ENCODE data around the gene KRTAP10-2.
"Not testable (repeated sequence)": the region's sequence is repeated elsewhere in the genome, so short reads cannot be mapped to it uniquely, and the experiment has no call there.

The KRTAP10-2 gene, protein sequence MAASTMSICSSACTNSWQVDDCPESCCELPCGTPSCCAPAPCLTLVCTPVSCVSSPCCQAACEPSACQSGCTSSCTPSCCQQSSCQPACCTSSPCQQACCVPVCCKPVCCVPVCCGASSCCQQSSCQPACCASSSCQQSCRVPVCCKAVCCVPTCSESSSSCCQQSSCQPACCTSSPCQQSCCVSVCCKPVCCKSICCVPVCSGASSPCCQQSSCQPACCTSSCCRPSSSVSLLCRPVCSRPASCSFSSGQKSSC

GRCh38 chr21:44551340-44551961 lies at the start of gene KRTAP10-2:
TSS of gene KRTAP10-2 (minus strand) at chr21:44551505. CDS start at chr21:44551458, 47 bp downstream.
- no peak for DNase-seq

DNA sequence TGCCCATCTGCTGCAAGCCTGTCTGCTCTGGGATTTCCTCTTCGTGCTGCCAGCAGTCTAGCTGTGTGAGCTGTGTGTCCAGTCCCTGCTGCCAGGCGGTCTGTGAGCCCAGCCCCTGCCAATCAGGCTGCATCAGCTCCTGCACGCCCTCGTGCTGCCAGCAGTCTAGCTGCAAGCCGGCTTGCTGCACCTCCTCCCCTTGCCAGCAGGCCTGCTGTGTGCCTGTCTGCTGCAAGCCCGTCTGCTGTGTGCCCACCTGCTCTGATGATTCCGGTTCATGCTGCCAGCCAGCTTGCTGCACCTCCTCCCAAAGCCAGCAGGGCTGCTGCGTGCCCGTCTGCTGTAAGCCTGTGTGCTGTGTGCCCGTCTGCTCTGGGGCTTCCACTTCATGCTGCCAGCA lies 49.8 kb upstream of the KRTAP10-2 start:
- not testable (repeated sequence) for DNase-seq

DNA sequence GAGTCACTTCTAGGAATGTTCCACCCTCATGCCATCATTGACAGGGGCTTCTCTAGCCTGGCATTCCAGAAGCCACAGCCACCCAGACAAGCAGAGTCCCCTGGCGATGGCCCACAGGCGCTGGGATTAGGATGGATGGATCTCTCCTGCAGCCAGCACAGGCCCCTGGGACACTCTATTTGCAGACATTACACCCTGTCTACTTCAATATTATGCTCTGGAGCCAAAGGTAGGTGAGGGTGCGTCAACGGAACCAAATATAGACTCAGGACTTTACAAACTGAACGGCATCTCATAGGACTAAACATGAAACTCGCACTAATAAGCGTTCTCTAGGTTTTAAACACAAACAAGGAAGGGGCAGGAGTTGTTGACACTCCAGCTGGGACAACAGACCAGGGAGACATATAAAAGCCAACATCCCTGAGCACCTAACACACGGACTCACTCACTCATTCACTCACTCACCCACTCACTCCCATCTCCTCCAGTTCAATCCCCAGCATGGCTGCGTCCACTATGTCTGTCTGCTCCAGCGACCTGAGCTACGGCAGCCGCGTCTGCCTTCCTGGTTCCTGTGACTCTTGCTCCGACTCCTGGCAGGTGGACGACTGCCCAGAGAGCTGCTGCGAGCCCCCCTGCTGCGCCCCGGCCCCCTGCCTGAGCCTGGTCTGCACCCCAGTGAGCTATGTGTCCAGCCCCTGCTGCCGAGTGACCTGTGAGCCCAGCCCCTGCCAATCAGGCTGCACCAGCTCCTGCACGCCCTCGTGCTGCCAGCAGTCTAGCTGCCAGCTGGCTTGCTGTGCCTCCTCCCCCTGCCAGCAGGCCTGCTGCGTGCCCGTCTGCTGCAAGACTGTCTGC lies 49.0 kb upstream of the KRTAP10-2 start, which contains the start of gene KRTAP10-7:
KRTAP10-7 (plus strand) TSS at position 480 of the 861 bp plus-strand sequence; CDS start at position 505, 25 bp downstream.
- not testable (repeated sequence) for DNase-seq

GRCh38 chr21:44599264-44600029 lies 48.1 kb upstream of the KRTAP10-2 start:
- no peak for DNase-seq

- no peak for DNase-seq
Measured at GRCh38 chr21:44598061-44598460, 46.8 kb upstream of the KRTAP10-2 start.

DNA sequence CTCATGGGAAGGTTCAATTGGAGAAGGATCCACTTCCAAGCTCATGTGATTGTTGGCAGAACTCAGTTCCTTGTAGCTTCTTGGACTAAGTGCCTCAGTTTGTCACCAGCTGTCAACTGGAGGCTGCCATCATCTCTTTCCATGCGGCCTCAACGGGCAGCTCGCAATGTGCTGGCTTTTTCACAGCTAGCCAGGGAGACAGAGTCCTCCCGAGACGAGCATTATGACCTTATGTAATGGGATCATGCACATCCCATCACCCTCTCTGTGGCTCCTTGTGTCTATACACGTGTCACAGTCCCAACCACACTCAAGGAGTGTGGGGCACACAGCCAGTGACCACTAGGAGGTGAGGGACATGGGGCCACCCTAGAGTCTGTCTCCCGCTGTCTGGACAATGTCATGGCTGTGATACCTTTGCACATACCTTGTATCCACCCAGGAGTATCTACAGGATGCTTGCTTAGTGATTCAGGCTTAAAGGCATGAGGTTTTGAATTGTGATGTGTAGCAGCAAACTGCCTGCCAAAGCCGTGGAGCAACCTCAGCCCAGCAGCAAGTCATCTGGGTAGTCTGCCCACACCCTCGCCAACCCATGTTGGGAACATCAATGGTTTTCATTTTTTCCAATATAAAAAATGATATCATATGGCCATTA lies 44.9 kb upstream of the KRTAP10-2 start:
- DNase-seq = no peak

DNA sequence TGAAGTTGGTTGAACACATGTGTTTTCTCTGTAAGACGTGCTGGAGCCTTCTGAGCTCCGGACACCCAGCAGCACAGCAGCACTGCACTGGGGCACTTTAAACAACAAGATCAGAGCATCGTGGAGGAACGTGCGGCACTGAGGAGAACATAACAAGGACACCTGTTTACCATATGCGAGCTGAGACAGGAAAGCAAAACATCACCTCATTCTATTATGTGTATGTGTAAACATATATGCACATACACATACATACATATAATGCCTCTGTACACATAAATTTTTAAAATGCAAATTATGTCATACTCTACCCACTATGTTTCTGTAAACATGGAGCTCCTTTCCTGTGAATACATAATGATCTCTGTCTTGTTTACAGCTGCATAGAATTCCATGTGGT lies 44.2 kb upstream of the KRTAP10-2 start:
- no peak for DNase-seq

- DNase-seq = no peak
Measured at GRCh38 chr21:44594406-44594916, 43.2 kb upstream of the KRTAP10-2 start.

DNA sequence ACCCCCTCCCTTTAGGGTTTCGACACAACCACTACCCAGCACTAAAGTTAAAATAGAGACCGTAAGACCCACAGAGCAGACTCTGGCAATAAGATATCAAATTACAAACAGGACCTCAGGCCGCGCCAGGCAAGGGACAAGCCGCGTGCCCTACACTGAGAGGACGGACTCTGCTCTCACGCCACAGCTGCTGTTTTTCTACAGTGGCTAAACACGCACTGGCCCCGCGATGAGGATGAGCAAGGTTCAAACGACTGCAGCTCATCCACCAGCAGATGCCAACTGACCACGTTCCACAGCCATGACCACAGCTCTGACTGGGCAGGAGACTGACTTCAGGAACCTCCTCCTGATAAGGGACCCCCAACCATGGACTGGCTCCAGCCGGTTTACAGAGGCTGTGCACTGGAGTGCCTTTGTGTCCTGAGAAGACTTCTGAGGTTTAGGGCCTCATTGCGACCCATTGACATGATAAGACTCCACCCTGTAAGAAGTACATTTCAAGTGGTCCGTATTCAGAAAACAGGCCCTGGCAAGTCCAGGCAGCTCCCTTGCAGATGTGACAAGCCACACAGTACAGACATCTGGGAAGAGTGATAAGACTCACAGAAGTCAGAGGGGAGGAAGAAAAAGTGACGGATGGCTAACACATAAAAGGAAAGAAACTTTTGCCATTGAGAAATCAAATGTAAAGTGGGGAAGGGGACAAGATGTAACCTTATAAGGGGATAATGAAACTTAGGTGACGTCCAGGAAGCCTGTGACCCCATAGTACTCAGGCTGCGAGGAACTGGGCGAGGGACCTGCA lies 42.5 kb upstream of the KRTAP10-2 start:
- no peak for DNase-seq

DNA sequence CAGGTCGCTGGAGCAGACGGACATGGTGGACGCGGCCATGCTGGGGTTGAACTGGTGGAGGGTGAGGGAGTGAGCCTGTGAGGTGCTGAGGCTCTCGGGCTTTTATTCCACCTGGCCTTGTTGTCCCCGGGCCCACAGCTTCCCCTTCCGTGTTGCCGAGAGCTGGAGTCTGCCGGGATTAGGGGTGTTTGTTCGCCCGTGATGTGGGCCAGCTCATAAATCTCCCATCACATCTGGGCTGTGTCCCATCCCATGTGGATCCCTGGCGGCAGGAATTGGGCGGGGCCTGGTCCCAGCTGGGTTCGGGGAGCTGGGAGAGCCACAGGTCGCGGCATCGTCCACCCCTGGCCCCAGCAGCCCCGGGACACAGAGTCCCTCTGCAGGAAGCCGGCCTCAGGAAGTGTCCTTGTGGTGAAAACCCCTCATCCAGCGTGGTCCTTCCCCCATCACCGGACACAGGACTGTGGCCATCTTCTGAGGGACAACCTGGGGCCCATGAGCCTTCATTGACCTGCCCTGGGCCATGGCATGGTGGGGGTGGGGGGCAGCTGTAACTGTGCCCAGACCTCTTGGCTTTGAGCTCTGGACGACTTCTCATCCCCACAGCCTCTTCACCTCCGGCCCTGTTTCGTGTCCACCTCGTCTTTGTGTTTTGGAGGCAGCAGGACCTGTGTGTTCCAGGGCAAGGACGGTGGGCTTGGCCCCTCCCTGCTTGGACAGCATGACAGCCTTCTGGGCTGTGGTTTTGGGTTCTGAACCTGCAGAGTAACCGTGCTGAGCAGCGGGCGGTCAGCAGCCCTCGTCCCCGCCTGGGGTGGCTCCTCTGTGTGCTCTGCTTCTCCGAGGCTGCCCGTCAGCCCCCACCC lies 41.4 kb upstream of the KRTAP10-2 start, which contains the start of gene KRTAP10-6:
KRTAP10-6 (minus strand) TSS at position 60 of the 866 bp plus-strand sequence; CDS start at position 39, 21 bp downstream.
- DNase-seq = no peak

DNA sequence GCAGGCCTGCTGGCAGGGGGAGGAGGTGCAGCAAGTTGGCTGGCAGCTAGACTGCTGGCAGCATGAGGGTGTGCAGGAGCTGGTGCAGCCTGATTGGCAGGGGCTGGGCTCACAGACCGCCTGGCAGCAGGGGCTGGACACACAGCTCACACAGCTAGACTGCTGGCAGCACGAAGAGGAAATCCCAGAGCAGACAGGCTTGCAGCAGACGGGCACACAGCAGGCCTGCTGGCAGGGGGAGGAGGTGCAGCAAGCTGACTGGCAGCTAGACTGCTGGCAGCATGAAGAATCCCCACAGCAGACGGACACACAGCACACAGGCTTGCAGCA lies 40.5 kb upstream of the KRTAP10-2 start:
- not testable (repeated sequence) for DNase-seq

DNA sequence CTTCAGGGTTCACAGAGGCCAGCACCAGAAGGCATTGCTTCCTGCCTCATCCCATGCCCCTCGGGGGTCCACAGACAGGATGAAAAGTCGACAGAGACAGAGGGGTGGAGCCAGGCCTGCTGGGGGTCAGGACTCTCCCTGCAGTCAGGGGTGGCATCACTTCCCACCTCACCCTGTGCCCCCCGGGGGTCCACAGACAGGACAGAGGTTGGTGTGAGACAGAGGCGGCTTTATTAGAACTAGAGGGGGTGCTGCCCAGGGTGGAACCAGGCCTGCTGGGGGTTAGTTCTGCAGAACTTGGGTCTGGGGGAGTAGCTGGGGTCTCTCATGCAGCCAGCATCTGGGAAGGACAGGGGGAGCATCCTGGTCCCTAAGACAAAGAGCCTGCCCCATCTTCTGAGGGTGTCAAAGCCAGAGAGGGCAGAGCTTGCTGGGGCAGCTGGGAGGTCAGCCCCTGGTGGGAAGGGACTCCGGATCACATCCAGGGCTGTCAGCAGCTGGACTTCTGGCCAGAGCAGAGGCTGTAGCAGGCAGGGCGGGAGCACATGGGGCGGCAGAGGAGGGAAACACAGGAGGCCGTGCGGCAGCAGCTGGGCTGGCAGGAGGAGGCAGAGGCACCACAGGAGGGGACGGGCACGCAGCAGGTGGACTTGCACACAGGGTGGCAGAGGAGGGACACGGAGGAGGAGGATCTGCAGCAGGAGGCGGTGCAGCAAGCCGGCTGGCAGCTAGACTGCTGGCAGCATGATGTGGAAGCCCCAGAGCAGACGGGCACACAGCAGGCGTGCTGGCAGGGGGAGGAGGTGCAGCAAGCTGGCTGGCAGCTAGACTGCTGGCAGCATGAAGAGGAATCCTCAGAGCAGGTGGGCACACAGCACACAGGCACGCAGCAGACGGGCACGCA lies 39.8 kb upstream of the KRTAP10-2 start:
- DNase-seq = not testable (repeated sequence)

GRCh38 chr21:44590311-44590721 lies 39.0 kb upstream of the KRTAP10-2 start:
- DNase-seq = no peak

DNA sequence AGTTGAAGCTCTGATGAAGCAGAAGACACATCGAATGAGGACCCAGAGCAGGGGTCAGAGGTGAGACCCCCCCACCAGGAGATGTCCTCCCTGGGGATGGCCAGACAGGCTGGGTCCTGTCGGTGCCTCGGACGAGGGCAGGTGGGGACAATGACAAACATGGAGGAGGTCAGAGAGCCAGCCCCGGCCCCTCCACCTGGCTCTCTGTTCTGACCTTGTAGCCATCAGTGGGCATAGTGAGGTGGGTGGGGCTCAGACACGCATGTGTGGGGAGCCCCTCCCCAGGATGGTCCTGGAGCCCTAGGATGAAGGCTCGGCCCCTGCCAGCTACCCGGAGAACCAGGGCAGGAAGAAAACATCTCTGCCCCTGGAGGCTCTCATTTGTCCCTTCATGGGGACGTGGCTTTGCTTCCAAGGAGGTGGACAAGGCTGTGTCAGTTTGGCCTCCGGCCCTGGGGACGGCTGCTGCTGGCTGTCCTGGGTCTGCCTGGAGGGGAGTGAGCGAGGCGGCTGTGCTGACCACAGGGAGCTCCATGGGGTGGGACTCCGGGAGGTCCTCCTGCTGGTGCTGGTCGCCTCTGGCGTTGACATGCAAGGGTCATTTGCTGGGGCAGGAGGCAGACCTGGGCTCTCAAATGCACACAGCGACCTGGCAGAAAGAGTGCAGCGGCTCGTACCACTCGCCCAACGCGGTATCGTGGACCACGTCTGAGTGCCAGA lies 38.4 kb upstream of the KRTAP10-2 start:
- no peak for DNase-seq

DNA sequence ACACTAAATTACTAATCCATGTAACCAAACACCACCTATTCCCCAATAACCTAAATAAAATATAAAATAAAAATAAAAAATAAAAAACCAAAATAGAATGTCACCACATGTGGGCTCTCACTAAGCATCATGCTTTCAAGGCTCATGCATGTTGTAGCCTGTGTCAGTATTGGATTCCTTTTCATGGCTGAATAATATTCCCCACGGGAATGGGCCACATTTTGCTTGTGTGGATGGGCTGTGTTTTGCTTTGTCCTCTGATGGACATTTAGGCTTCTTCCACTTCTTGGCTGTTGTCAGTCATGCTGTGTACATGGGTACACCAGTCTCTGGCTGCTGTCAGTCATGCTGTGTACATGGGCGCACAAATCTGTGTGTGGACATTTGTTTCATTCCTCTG lies 37.8 kb upstream of the KRTAP10-2 start:
- no peak for DNase-seq

GRCh38 chr21:44585892-44586291 lies 34.6 kb upstream of the KRTAP10-2 start:
- DNase-seq = no peak

DNA sequence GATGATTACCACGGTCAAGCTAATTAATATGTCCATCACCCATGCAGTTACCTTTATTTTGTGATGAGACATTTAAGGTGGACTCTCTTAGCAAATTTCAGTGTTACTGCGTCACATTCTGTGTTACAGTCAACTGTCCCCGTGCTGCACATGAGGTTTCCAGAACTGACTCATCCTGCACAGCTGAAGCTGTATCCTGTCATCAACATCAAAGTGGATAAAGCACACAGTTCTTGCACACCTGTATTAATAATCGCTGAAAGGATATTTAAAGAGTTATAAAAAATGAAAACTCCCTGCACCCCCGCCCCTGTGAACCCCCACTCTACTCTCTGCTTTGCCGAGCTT lies 32.5 kb upstream of the KRTAP10-2 start:
- no peak for DNase-seq

DNA sequence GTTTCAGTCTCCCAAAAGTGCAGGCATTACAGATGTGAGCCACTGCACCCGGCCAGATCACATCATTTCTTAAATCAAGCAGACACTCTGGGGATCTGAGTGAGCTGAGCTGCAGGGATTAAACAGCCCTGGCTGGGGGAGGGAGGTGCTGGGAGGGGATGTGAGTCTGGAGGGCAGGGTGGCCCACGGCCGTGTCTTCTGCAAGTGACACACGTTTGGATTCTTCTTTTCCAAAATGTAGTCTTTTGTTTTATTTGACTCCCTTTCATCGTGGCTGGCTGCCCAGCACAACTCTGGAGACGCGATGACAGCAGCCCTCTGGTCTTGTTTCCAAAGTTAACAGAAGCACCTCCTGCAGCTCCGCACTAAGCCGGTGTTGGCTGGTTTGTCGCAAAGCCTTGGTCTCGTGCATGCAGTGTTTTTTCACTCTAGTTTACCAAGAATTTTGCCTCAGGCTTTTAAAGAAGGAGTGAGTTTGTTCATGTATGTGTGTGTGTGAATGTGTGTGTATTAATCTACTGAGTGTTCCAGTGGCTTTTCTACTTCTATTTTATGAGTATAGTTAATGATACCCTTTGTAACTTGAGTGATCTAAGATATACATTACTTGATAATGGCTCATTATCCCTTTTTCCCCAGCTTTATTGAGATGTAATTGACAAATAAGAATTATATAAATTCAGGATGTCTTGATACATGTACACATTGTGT lies 31.9 kb upstream of the KRTAP10-2 start:
- no peak for DNase-seq

All from NCI-H1930 (cell line).